Dermis blood vessel endothelial cell (primary cell): ENCODE data around the gene PCGF3. TPM values are rescaled to one million over a fixed set of nuclear protein-coding genes. Genes with fewer than 3 reads are reported as not detected.

Experiments
- DNase-seq: peaks from one replicate; pipeline ENCODE4 v3.0.0; 2010
- total RNA-seq: library from RNA; depleted of rRNA; stranded (reverse); fragments of >200 nt; gene quantifications from 2 replicates; pipeline ENCODE4 v1.2.3, GENCODE V29; 2014

Gene PCGF3
- total RNA-seq, 1 donor from 2014 or later = 64.3 TPM

- no peak for DNase-seq
These were observed 80.6 kb downstream of the PCGF3 start for GRCh38 chr4:786074-786741.

GRCh38 chr4:786861-787300 is 81.2 kb downstream of the PCGF3 start:
- DNase-seq = peak; percentile 62

- no peak for DNase-seq
These were observed 81.9 kb downstream of the PCGF3 start for GRCh38 chr4:787561-787981.

- no peak for DNase-seq
These were observed 82.5 kb downstream of the PCGF3 start for GRCh38 chr4:788006-788635.

- no peak for DNase-seq
These were observed 83.1 kb downstream of the PCGF3 start for GRCh38 chr4:788636-789297.

GRCh38 chr4:789571-790465 is 84.2 kb downstream of the PCGF3 start:
- no peak for DNase-seq

GRCh38 chr4:790466-790820 is 84.8 kb downstream of the PCGF3 start:
- DNase-seq = no peak

- no peak for DNase-seq
These were observed 85.7 kb downstream of the PCGF3 start for GRCh38 chr4:791252-791897.

GRCh38 chr4:791898-792625 is 86.4 kb downstream of the PCGF3 start:
- peak; percentile 33 for DNase-seq

- no peak for DNase-seq
These were observed 87.0 kb downstream of the PCGF3 start for GRCh38 chr4:792626-793092.

GRCh38 chr4:793093-793861 is 87.6 kb downstream of the PCGF3 start:
- no peak for DNase-seq

GRCh38 chr4:793941-794621 is 88.4 kb downstream of the PCGF3 start:
- DNase-seq = no peak

- DNase-seq = no peak
These were observed 89.5 kb downstream of the PCGF3 start for GRCh38 chr4:794900-795725.

GRCh38 chr4:795726-796119 is 90.1 kb downstream of the PCGF3 start:
- no peak for DNase-seq

- DNase-seq = no peak
These were observed 90.6 kb downstream of the PCGF3 start for GRCh38 chr4:796206-796605.

- DNase-seq = no peak
These were observed 91.4 kb downstream of the PCGF3 start for GRCh38 chr4:797066-797465.

- DNase-seq = no peak
These were observed 95.9 kb downstream of the PCGF3 start for GRCh38 chr4:801436-802124.

GRCh38 chr4:803884-804283 is 98.3 kb downstream of the PCGF3 start:
- DNase-seq = no peak

- no peak for DNase-seq
These were observed 99.2 kb downstream of the PCGF3 start for GRCh38 chr4:804804-805203.
